Measurements from ENCODE around the gene ATP13A1.

The ATP13A1 gene

DNA sequence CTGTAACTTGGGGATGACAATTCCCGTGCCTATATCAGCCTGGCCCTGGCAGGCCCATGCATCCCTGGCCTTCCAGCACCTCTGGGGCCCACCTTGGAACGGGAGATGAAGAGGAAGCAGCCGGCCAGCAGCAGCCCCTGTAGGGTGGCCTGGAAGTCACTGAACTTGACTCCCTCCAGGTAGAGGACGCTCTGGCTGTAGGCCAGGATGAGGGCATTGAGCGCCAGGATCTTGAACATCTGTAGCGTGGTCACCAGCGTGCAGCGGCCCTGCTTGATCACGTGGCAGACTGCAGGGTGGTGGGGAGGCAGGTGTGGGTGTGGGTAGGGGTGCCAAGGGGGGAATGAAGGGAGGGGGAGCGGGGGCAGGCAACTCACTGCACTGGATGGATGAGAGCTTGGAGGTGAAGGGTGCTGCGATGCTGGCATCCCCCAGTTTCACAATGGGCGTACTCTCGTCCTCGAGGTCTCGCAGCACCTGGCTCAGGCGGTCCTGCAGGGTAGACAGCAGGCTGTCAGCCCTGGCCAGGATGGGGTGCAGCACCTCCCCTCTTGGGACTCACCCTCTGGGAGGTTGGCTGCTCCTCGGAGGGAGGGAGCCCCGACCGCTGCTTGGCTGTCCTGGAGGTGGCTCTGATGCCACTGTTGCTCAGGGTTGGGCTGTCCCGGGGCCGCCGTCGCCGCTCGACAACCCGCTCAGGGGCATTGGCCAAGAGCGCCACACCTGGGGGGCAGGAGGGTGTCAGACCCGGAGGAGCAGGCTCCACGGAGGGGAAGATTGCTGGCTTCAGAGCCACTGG, 16.2 kb downstream of the ATP13A1 start:
- H3K36me3 ChIP-seq (ENCODE audit: insufficient read depth, low read length), result peaks cover 82% of the 10 kb centered on the region
- no peak overlapping the region for H3K4me2 ChIP-seq (ENCODE audit: low read length)

DNA sequence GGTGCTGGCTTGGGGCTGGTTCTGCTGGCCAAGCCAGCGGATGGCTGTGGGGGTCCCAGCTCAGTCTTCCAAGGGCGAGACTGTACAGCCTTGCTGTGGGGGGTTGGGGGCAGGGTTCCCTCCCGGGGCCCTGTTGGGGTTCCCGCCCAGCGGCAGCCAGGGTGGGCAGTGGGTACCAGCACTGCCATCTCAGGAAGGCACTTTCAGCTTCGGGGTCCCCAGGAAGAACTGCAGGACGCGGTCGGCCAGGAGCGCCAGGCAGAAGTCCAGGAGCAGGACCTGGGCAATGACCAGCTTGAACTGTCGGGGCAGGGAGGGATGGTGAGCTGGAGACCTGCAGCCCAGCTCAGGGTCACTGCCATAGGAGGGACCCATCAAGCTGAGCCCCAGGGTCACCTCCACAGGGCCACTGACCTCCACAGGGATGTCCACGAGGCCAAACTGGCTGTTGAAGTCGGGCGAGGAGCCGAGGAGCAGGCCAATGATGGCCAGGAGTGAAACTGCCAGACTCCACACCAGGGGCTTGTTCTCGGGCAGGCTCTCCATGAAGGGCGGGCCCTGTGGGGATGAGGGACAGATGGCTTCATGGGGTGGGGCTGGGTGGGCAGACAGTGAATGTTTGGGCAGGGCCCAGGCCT, 18.1 kb downstream of the ATP13A1 start:
- Histone ChIP-seq H2AFZ (ENCODE audit: low read length) (no peak overlapping the region), H3K4me2 (ENCODE audit: low read length) (no peak overlapping the region), H3K36me3 (ENCODE audit: insufficient read depth, low read length) (peaks cover 77% of the 10 kb centered on the region), H3K27ac (ENCODE audit: low read depth, low read length, poor library complexity, severe bottlenecking) (peak overlapping the region; percentile 90), H3K4me3 (ENCODE audit: low read depth, low read length, poor library complexity, severe bottlenecking) (no peak overlapping the region), H3K4me1 (ENCODE audit: insufficient read depth, low read length, severe bottlenecking) (peaks cover 17% of the 10 kb centered on the region), H4K20me1 (ENCODE audit: insufficient read depth, low read length) (no peaks in the 10 kb centered on the region), H3K9me3 (ENCODE audit: low read length) (no peaks in the 10 kb centered on the region), H3F3A (ENCODE audit: insufficient read depth, low read length) (no peaks in the 10 kb centered on the region), H3K79me2 (ENCODE audit: insufficient read depth, low read length) (peaks cover 8% of the 10 kb centered on the region), H3K27me3 (ENCODE audit: insufficient read depth, low read length) (no peaks in the 10 kb centered on the region), H3K9ac (ENCODE audit: low read length) (no peak overlapping the region), H3K9me2 (ENCODE audit: low read depth, low read length) (no peaks in the 10 kb centered on the region)
- no peak for TF ChIP-seq EZH2 (IDR thresholded peaks at IDR 0.05; ENCODE audit: borderline replicate concordance, low read length)
- TF ChIP-seq, protein P1, sequence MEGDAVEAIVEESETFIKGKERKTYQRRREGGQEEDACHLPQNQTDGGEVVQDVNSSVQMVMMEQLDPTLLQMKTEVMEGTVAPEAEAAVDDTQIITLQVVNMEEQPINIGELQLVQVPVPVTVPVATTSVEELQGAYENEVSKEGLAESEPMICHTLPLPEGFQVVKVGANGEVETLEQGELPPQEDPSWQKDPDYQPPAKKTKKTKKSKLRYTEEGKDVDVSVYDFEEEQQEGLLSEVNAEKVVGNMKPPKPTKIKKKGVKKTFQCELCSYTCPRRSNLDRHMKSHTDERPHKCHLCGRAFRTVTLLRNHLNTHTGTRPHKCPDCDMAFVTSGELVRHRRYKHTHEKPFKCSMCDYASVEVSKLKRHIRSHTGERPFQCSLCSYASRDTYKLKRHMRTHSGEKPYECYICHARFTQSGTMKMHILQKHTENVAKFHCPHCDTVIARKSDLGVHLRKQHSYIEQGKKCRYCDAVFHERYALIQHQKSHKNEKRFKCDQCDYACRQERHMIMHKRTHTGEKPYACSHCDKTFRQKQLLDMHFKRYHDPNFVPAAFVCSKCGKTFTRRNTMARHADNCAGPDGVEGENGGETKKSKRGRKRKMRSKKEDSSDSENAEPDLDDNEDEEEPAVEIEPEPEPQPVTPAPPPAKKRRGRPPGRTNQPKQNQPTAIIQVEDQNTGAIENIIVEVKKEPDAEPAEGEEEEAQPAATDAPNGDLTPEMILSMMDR (IDR thresholded peaks at IDR 0.05; ENCODE audit: low read length), result no peak

More for the DNA sequence above, 16.2 kb downstream of the ATP13A1 start:
- TF ChIP-seq, protein P1 (IDR thresholded peaks at IDR 0.05; ENCODE audit: low read length), result no peak
- TF ChIP-seq EZH2 (IDR thresholded peaks at IDR 0.05; ENCODE audit: borderline replicate concordance, low read length), result no peak
- H2AFZ ChIP-seq (ENCODE audit: low read length), result no peak overlapping the region
- H3K79me2 ChIP-seq (ENCODE audit: insufficient read depth, low read length), result peaks cover 8% of the 10 kb centered on the region
- no peak overlapping the region for H3K27ac ChIP-seq (ENCODE audit: low read depth, low read length, poor library complexity, severe bottlenecking)
- H3K4me3 ChIP-seq (ENCODE audit: low read depth, low read length, poor library complexity, severe bottlenecking), result no peak overlapping the region
- no peaks in the 10 kb centered on the region for H3K9me2 ChIP-seq (ENCODE audit: low read depth, low read length)
- no peaks in the 10 kb centered on the region for H3F3A ChIP-seq (ENCODE audit: insufficient read depth, low read length)
- no peaks in the 10 kb centered on the region for H3K27me3 ChIP-seq (ENCODE audit: insufficient read depth, low read length)
- peaks cover 13% of the 10 kb centered on the region for H3K4me1 ChIP-seq (ENCODE audit: insufficient read depth, low read length, severe bottlenecking)
- H4K20me1 ChIP-seq (ENCODE audit: insufficient read depth, low read length), result no peaks in the 10 kb centered on the region
- no peak overlapping the region for H3K9ac ChIP-seq (ENCODE audit: low read length)
- H3K9me3 ChIP-seq (ENCODE audit: low read length), result no peaks in the 10 kb centered on the region

GRCh38 chr19:19644054-19644388, 19.5 kb downstream of the ATP13A1 start:
- H3K79me2 ChIP-seq (ENCODE audit: insufficient read depth, low read length), result peaks cover 8% of the 10 kb centered on the region
- peak overlapping the region; percentile 90 for H3K27ac ChIP-seq (ENCODE audit: low read depth, low read length, poor library complexity, severe bottlenecking)
- no peak overlapping the region for H2AFZ ChIP-seq (ENCODE audit: low read length)
- H3K27me3 ChIP-seq (ENCODE audit: insufficient read depth, low read length), result no peaks in the 10 kb centered on the region
- no peaks in the 10 kb centered on the region for H3K9me2 ChIP-seq (ENCODE audit: low read depth, low read length)
- H3K4me2 ChIP-seq (ENCODE audit: low read length), result peak overlapping the region; percentile 98; the same call in 1 of the 2 replicates
- H3K4me3 ChIP-seq (ENCODE audit: low read depth, low read length, poor library complexity, severe bottlenecking), result peak overlapping the region; percentile 99
- TF ChIP-seq, protein P1 (IDR thresholded peaks at IDR 0.05; ENCODE audit: low read length), result no peak
- no peak for TF ChIP-seq EZH2 (IDR thresholded peaks at IDR 0.05; ENCODE audit: borderline replicate concordance, low read length)
- H3F3A ChIP-seq (ENCODE audit: insufficient read depth, low read length), result no peaks in the 10 kb centered on the region
- H4K20me1 ChIP-seq (ENCODE audit: insufficient read depth, low read length), result no peaks in the 10 kb centered on the region
- H3K36me3 ChIP-seq (ENCODE audit: insufficient read depth, low read length), result peaks cover 77% of the 10 kb centered on the region
- peak overlapping the region; percentile 100; the same call in 1 of the 2 replicates for H3K9ac ChIP-seq (ENCODE audit: low read length)
- H3K9me3 ChIP-seq (ENCODE audit: low read length), result no peaks in the 10 kb centered on the region
- H3K4me1 ChIP-seq (ENCODE audit: insufficient read depth, low read length, severe bottlenecking), result peaks cover 17% of the 10 kb centered on the region

Measured in OCI-LY1 (cell line).